ENCODE measurements around the gene MYBPH. TPM values are rescaled to one million over a fixed set of nuclear protein-coding genes. Genes with fewer than 3 reads are reported as not detected.
A peak's percentile ranks its signal among the peaks of the same experiment; 100 is the strongest.

MYBPH gene
- total RNA-seq, 1 experiment from 2014 or later, result not detected

- Histone ChIP-seq H3K9ac (ENCODE audit: extremely low read depth, insufficient read length, low read length) (no peak overlapping the region), H3K79me1 (ENCODE audit: insufficient read depth, low read depth, low read length, poor library complexity, severe bottlenecking) (no peaks in the 10 kb centered on the region)
- peaks cover 17% of the 10 kb centered on the region for H3K27me3 Mint-ChIP-seq (ENCODE audit: low read depth)
Observed at GRCh38 chr1:203219171-203219570, 43.5 kb upstream of the MYBPH start.

More at GRCh38 chr1:203219171-203219570, 43.5 kb upstream of the MYBPH start:
- no peaks in the 10 kb centered on the region; a peak in 1 of 5 replicates for H3K9me3 Mint-ChIP-seq
- Histone ChIP-seq H3K18ac (ENCODE audit: insufficient read length, low read depth, low read length) (no peak overlapping the region), H3K79me2 (ENCODE audit: insufficient read depth, low read length) (no peaks in the 10 kb centered on the region), H2BK5ac (ENCODE audit: insufficient read length, low read length) (no peak overlapping the region), H4K20me1 (ENCODE audit: control insufficient read depth, insufficient read depth, insufficient read length) (no peaks in the 10 kb centered on the region), H4K5ac (ENCODE audit: insufficient read length, low read depth, low read length) (no peak overlapping the region), H2BK120ac (ENCODE audit: low read depth, low read length, poor library complexity, severe bottlenecking) (no peak overlapping the region), H3K4me1 (ENCODE audit: insufficient read depth, low read length) (no peaks in the 10 kb centered on the region; the same call in 1 of the 2 replicates), H3K27ac (ENCODE audit: insufficient read length, low read depth, low read length) (no peak overlapping the region), H3K4me2 (ENCODE audit: insufficient read depth, insufficient read length, low read length) (no peak overlapping the region), H2BK15ac (ENCODE audit: low read depth, low read length) (no peak overlapping the region), H2BK12ac (ENCODE audit: insufficient read length, low read depth, low read length) (no peak overlapping the region), H3K9me3 (ENCODE audit: control insufficient read depth, low read depth, low read length) (no peaks in the 10 kb centered on the region), H3K23ac (ENCODE audit: insufficient read length, low read depth, low read length) (no peak overlapping the region), H3K23me2 (ENCODE audit: insufficient read length, low read depth, low read length, poor library complexity, severe bottlenecking) (no peaks in the 10 kb centered on the region), H3K56ac (ENCODE audit: insufficient read length, low read depth, low read length) (no peak overlapping the region), H4K8ac (replicated peaks; ENCODE audit: insufficient read length, low read depth, low read length) (no peak overlapping the region), H2BK20ac (ENCODE audit: low read depth, low read length, poor library complexity, severe bottlenecking) (no peak overlapping the region), H4K91ac (ENCODE audit: insufficient read length, low read depth, low read length) (no peak overlapping the region), H3K14ac (ENCODE audit: insufficient read depth, low read length) (no peak overlapping the region), H3T11ph (ENCODE audit: low read length) (no peak overlapping the region), H2AK5ac (ENCODE audit: insufficient read length, low read length) (no peak overlapping the region), H3K4ac (ENCODE audit: low read depth, low read length) (no peak overlapping the region), H2AFZ (ENCODE audit: low read length) (no peak overlapping the region), H3K27me3 (ENCODE audit: insufficient read depth, low read length) (no peaks in the 10 kb centered on the region)
- H3K36me3 Mint-ChIP-seq (ENCODE audit: insufficient read depth in 1 of 3, low read depth in 3 of 3), result no peaks in the 10 kb centered on the region; a peak in 1 of 7 replicates
- no peak for TF ChIP-seq CTCF (conservative IDR thresholded peaks at IDR 0.05)
- H3K27ac Mint-ChIP-seq, result no peak overlapping the region
- DNase-seq, result peak; percentile 10
- WGBS (ENCODE audit: extremely low coverage, insufficient read length, low lambda C conversion rate), result no CpG with 5 or more reads among the region's 1 CpG
- peaks cover 13 to 29% of the 10 kb centered on the region in 2 experiments for H3K4me1 Mint-ChIP-seq
- H3K4me3 Mint-ChIP-seq, result no peak overlapping the region

Data from H9 (cell line).